SK-N-SH (cell line): ENCODE results near the gene ZNF502. TPM values are rescaled to one million over a fixed set of nuclear protein-coding genes. Genes with fewer than 3 reads are reported as not detected.

Source experiments
- CTCF ChIA-PET: fragments of 300-600, 350-600 bp; formaldehyde crosslinking; extraction: SDS; loops from one replicate; lab custom pipeline; 2021; lab: Yijun Ruan, JAX
- POLR2A ChIA-PET: fragments of 350-600 bp; sonication (Branson Sonifier 250); formaldehyde crosslinking; extraction: SDS; loops from one replicate; lab custom pipeline; 2020; ENCODE audit warnings: antibody characterized with exemption, inconsistent platforms; lab: Yijun Ruan, JAX
- DNase-seq: peaks from one replicate; pipeline ENCODE4 v3.0.0; 2012
- H2AFZ ChIP-seq: fragments of 200-600 bp; sonication (generic); 2 replicates; pipeline ENCODE4 v1.8.1; 2016; ENCODE audit warnings: antibody characterized with exemption, mild to moderate bottlenecking, low read depth
- H3F3A ChIP-seq: fragments of 200-600 bp; sonication (generic); replicated peaks from 2 replicates; pipeline ENCODE3; 2016; ENCODE audit warnings: antibody characterized with exemption, mild to moderate bottlenecking; ENCODE audit not compliant: insufficient read depth
- H3K27ac ChIP-seq, 2 experiments: fragments of 200-500 bp in 1 of 2; fragments of 200-600 bp in 1 of 2; sonication (Bioruptor generic) in 1 of 2; sonication (generic), shearing (Covaris generic) in 1 of 2; 2 replicates each; pipeline versions ENCODE4 v1.5.1 to v1.6.1; 2014 to 2016; ENCODE audit warnings: low read depth in 2 of 2, inconsistent platforms in 1 of 2, low read length in 1 of 2, mild to moderate bottlenecking in 1 of 2, mixed read lengths in 1 of 2
- H3K27me3 ChIP-seq: fragments of 200-600 bp; sonication (generic), shearing (Covaris generic); 2 replicates; pipeline ENCODE4 v1.6.1; 2016; ENCODE audit warnings: mixed run types; ENCODE audit not compliant: insufficient read depth
- H3K36me3 ChIP-seq, 2 experiments: fragments of 200-500 bp in 1 of 2; fragments of 200-600 bp in 1 of 2; sonication (Bioruptor generic) in 1 of 2; sonication (generic) in 1 of 2; replicated peaks in 1 of 2; 2 replicates each; pipeline versions ENCODE3 to v1.5.1; 2014 to 2016; ENCODE audit warnings: low read length in 1 of 2, mild to moderate bottlenecking in 1 of 2; ENCODE audit not compliant: insufficient read depth in 2 of 2, control insufficient read depth in 1 of 2
- H3K4me1 ChIP-seq, 2 experiments: fragments of 200-500 bp in 1 of 2; fragments of 200-600 bp in 1 of 2; sonication (Bioruptor generic) in 1 of 2; sonication (generic), shearing (Covaris generic) in 1 of 2; 2 replicates each; pipeline versions ENCODE4 v1.5.1 to v1.6.1; 2014 to 2016; ENCODE audit warnings: low read depth in 1 of 2, low read length in 1 of 2, mixed run types in 1 of 2; ENCODE audit not compliant: insufficient read depth in 2 of 2, control insufficient read depth in 1 of 2
- H3K4me2 ChIP-seq: fragments of 200-600 bp; sonication (generic), shearing (Covaris generic); 2 replicates; pipeline ENCODE4 v1.6.1; 2017; ENCODE audit warnings: mixed run types
- H3K4me3 ChIP-seq, 2 experiments: fragments of 200-500 bp in 1 of 2; fragments of 200-600 bp in 1 of 2; sonication (Bioruptor generic) in 1 of 2; sonication (generic), shearing (Covaris generic) in 1 of 2; 2 replicates each; pipeline versions ENCODE4 v1.5.1 to v1.8.1; 2014 to 2016; ENCODE audit warnings: low read depth in 2 of 2, inconsistent platforms in 1 of 2, low read length in 1 of 2, mild to moderate bottlenecking in 1 of 2, mixed read lengths in 1 of 2, moderate library complexity in 1 of 2
- H3K79me2 ChIP-seq: fragments of 200-600 bp; sonication (generic); 2 replicates; pipeline ENCODE4 v1.8.1; 2017; ENCODE audit warnings: mild to moderate bottlenecking; ENCODE audit not compliant: insufficient read depth
- H3K9ac ChIP-seq: fragments of 200-600 bp; sonication (generic); 2 replicates; pipeline ENCODE4 v1.6.1; 2017; ENCODE audit warnings: mixed run types
- H3K9me2 ChIP-seq: fragments of 200-600 bp; sonication (generic); 2 replicates; pipeline ENCODE4 v1.6.1; 2017; ENCODE audit warnings: mixed run types
- H3K9me3 ChIP-seq: fragments of 200-600 bp; sonication (generic); 2 replicates; pipeline ENCODE4 v1.6.1; 2017; ENCODE audit warnings: mixed run types, mild to moderate bottlenecking, moderate library complexity
- H4K20me1 ChIP-seq: fragments of 200-600 bp; sonication (generic); 2 replicates; pipeline ENCODE4 v1.6.1; 2017; ENCODE audit warnings: mild to moderate bottlenecking, mixed run types; ENCODE audit not compliant: insufficient read depth
- CHD2 ChIP-seq: fragments of 150-350 bp; IDR thresholded peaks from 2 replicates; pipeline ENCODE4 v1.6.1; 2018; ENCODE audit warnings: low read length; ENCODE audit not compliant: partially characterized antibody
- EP300 ChIP-seq, 2 experiments: IDR thresholded peaks; 2 replicates each; pipeline versions ENCODE4 v1.4.0 to v1.6.1; 2012; ENCODE audit warnings: borderline replicate concordance in 1 of 2, low read depth in 1 of 2, low read length in 1 of 2
- EZH2phosphoT487 ChIP-seq: fragments of 200-600 bp; sonication (generic); IDR thresholded peaks from 2 replicates; pipeline ENCODE4 v1.6.1; 2017; ENCODE audit warnings: low read depth, mixed run types, mild to moderate bottlenecking, antibody characterized with exemption, moderate library complexity, borderline replicate concordance
- FOXM1 ChIP-seq: IDR thresholded peaks from 2 replicates; pipeline ENCODE4 v1.4.0; 2012; ENCODE audit warnings: low read depth, mild to moderate bottlenecking
- MAX ChIP-seq: IDR thresholded peaks from 2 replicates; pipeline ENCODE4 v1.4.0; 2012; ENCODE audit warnings: low read depth
- NFIC ChIP-seq: IDR thresholded peaks from 2 replicates; pipeline ENCODE4 v1.4.0; 2012; ENCODE audit warnings: borderline replicate concordance
- RAD21 ChIP-seq: IDR thresholded peaks from 2 replicates; pipeline ENCODE4 v1.6.1; 2012; ENCODE audit warnings: mild to moderate bottlenecking, low read length
- RCOR1 ChIP-seq: fragments of 150-350 bp; IDR thresholded peaks from 2 replicates; pipeline ENCODE4 v1.6.1; 2017; ENCODE audit warnings: antibody characterized with exemption, low read length
- RFX5 ChIP-seq: IDR thresholded peaks from 2 replicates; pipeline ENCODE4 v1.6.1; 2012; ENCODE audit warnings: mild to moderate bottlenecking, improper control_type of control experiment, low read length
- RXRA ChIP-seq: IDR thresholded peaks from 2 replicates; pipeline ENCODE4 v1.4.0; 2012; ENCODE audit warnings: low read depth, mild to moderate bottlenecking, borderline replicate concordance
- SIN3A ChIP-seq: IDR thresholded peaks from 2 replicates; pipeline ENCODE4 v1.6.1; 2012; ENCODE audit warnings: low read depth, mild to moderate bottlenecking, low read length, moderate library complexity, borderline replicate concordance
- SMC3 ChIP-seq: IDR thresholded peaks from 2 replicates; pipeline ENCODE4 v1.6.1; 2012; ENCODE audit warnings: low read depth, low read length, improper control_type of control experiment
- TAF1 ChIP-seq: IDR thresholded peaks from 2 replicates; pipeline ENCODE4 v1.6.1; 2012; ENCODE audit warnings: low read depth, mild to moderate bottlenecking, low read length, moderate library complexity, borderline replicate concordance
- TCF12 ChIP-seq: IDR thresholded peaks from 2 replicates; pipeline ENCODE4 v1.4.0; 2012
- TEAD4 ChIP-seq: IDR thresholded peaks from 2 replicates; pipeline ENCODE4 v1.4.0; 2012; ENCODE audit warnings: mild to moderate bottlenecking, borderline replicate concordance; ENCODE audit not compliant: insufficient read depth
- YY1 ChIP-seq: IDR thresholded peaks from 2 replicates; pipeline ENCODE4 v1.4.0; 2012; ENCODE audit warnings: low read depth, mild to moderate bottlenecking
- WGBS: methylation state at CpG from one replicate; pipeline ENCODE4 v1.1.6; 2017; ENCODE audit warnings: low lambda C conversion rate; 5-methylcytosine and 5-hydroxymethylcytosine counted together
- polyA plus RNA-seq, 3 experiments: library from polyadenylated mRNA; depleted of rRNA; stranded (reverse); fragments of >200 nt; gene quantifications; 2 replicates each; pipeline ENCODE4 v1.2.3, GENCODE V29; 2012
- TF ChIP-seq, protein P1 (sequence below): IDR thresholded peaks from 2 replicates; pipeline ENCODE4; 2012
- TF ChIP-seq, protein P2 (sequence below): IDR thresholded peaks from 2 replicates; pipeline ENCODE4 v1.6.1; 2012; ENCODE audit warnings: mild to moderate bottlenecking, low read depth, low read length, moderate library complexity

Gene ZNF502
- polyA plus RNA-seq, 1 of the 3 experiments (the other 2 are of a cell fraction), result 2.1 TPM

GRCh38 chr3:44721231-44722102 is 9.0 kb downstream of the ZNF502 start:
- POLR2A ChIA-PET, result no interaction called here
- no peaks in the 10 kb centered on the region for H4K20me1 ChIP-seq
- H3K27me3 ChIP-seq, result no peaks in the 10 kb centered on the region
- no peak overlapping the region for H3K4me2 ChIP-seq
- peaks cover 66% of the 10 kb centered on the region for H3K9me3 ChIP-seq
- peaks cover 4% of the 10 kb centered on the region for H3K79me2 ChIP-seq
- H2AFZ ChIP-seq, result no peak overlapping the region
- peaks cover 12% of the 10 kb centered on the region for H3F3A ChIP-seq
- DNase-seq, result no peak
- 81% methylated on average over 10 of the region's 10 CpGs for WGBS
- no peaks in the 10 kb centered on the region for H3K9me2 ChIP-seq
- no peak overlapping the region for H3K9ac ChIP-seq
- H3K36me3 ChIP-seq, result peaks cover 21 to 65% of the 10 kb centered on the region in 2 experiments
- H3K27ac ChIP-seq, result no peak overlapping the region
- CTCF ChIA-PET, result no interaction called here
- TF ChIP-seq MAX (no peak), RXRA (no peak), EZH2phosphoT487 (no peak), SMC3 (no peak), RCOR1 (no peak), YY1 (no peak), TEAD4 (no peak), CHD2 (no peak), TAF1 (no peak), TCF12 (no peak), RAD21 (no peak), NFIC (no peak), SIN3A (no peak), RFX5 (no peak), EP300 (IDR thresholded peaks at IDR 0.05; ENCODE audit: borderline replicate concordance in 1 of 2, low read depth in 1 of 2, low read length in 1 of 2) (no peak), FOXM1 (no peak)
- TF ChIP-seq, protein P1, sequence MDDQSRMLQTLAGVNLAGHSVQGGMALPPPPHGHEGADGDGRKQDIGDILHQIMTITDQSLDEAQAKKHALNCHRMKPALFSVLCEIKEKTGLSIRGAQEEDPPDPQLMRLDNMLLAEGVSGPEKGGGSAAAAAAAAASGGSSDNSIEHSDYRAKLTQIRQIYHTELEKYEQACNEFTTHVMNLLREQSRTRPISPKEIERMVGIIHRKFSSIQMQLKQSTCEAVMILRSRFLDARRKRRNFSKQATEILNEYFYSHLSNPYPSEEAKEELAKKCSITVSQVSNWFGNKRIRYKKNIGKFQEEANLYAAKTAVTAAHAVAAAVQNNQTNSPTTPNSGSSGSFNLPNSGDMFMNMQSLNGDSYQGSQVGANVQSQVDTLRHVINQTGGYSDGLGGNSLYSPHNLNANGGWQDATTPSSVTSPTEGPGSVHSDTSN, result no peak
- TF ChIP-seq, protein P2, sequence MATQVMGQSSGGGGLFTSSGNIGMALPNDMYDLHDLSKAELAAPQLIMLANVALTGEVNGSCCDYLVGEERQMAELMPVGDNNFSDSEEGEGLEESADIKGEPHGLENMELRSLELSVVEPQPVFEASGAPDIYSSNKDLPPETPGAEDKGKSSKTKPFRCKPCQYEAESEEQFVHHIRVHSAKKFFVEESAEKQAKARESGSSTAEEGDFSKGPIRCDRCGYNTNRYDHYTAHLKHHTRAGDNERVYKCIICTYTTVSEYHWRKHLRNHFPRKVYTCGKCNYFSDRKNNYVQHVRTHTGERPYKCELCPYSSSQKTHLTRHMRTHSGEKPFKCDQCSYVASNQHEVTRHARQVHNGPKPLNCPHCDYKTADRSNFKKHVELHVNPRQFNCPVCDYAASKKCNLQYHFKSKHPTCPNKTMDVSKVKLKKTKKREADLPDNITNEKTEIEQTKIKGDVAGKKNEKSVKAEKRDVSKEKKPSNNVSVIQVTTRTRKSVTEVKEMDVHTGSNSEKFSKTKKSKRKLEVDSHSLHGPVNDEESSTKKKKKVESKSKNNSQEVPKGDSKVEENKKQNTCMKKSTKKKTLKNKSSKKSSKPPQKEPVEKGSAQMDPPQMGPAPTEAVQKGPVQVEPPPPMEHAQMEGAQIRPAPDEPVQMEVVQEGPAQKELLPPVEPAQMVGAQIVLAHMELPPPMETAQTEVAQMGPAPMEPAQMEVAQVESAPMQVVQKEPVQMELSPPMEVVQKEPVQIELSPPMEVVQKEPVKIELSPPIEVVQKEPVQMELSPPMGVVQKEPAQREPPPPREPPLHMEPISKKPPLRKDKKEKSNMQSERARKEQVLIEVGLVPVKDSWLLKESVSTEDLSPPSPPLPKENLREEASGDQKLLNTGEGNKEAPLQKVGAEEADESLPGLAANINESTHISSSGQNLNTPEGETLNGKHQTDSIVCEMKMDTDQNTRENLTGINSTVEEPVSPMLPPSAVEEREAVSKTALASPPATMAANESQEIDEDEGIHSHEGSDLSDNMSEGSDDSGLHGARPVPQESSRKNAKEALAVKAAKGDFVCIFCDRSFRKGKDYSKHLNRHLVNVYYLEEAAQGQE, result no peak
- H3K4me3 ChIP-seq, result no peak overlapping the region; a peak in 1 of 4 replicates
- H3K4me1 ChIP-seq, result no peaks in the 10 kb centered on the region
